ENCODE data around the gene TMEM132E. TPM values are rescaled to one million over a fixed set of nuclear protein-coding genes. Genes with fewer than 3 reads are reported as not detected.

Gene TMEM132E
- total RNA-seq, 2 donors from 2014 or later = not detected

GRCh38 chr17:34637041-34637547 is 57.7 kb downstream of the TMEM132E start:
- TF ChIP-seq POLR2A (IDR thresholded peaks at IDR 0.05) = no peak
- no peak for TF ChIP-seq CTCF (IDR thresholded peaks at IDR 0.05)
- Histone ChIP-seq H3K27me3 (no peaks in the 10 kb centered on the region), H3K9me3 (no peaks in the 10 kb centered on the region), H3K27ac (no peak overlapping the region), H3K4me1 (peaks cover 11% of the 10 kb centered on the region), H3K36me3 (replicated peaks in 1 of 2; ENCODE audit: insufficient read depth in 1 of 2, low read depth in 2 of 2) (no peaks in the 10 kb centered on the region), H3K4me3 (no peak overlapping the region)
- intact Hi-C loops (cut with DNase I) = loop anchor here (10.0 kb wide), 1 partner anchor 212 kb away; no protein-coding TSS in a partner anchor
- WGBS, 2 donors = 56 to 85% methylated on average over 5 to 19 of the region's 20 CpGs
- ATAC-seq (no peak), DNase-seq (no peak)

- H3K4me1 ChIP-seq = peaks cover 11% of the 10 kb centered on the region
- H3K9me3 ChIP-seq = no peaks in the 10 kb centered on the region
- no peak overlapping the region for H3K27ac ChIP-seq
- intact Hi-C loops (cut with DNase I) = loop anchor here (10.0 kb wide), 1 partner anchor 213 kb away; no protein-coding TSS in a partner anchor
- peak overlapping the region in 1 of 2 donors; percentile 23 for H3K4me3 ChIP-seq
- ATAC-seq (peak; percentile 95), DNase-seq (peak; percentile 83 to 85 (median 84))
- no peaks in the 10 kb centered on the region for H3K27me3 ChIP-seq
- H3K36me3 ChIP-seq (replicated peaks in 1 of 2; ENCODE audit: insufficient read depth in 1 of 2, low read depth in 2 of 2) = no peaks in the 10 kb centered on the region
- TF ChIP-seq CTCF (IDR thresholded peaks at IDR 0.05) (peak; percentile 75 to 93 (median 89)), POLR2A (IDR thresholded peaks at IDR 0.05) (peak in 2 of 3 donors; percentile 23 to 43)
- 22% methylated on average over 21 to 71 of the region's 73 CpGs for WGBS, 2 donors
Observed at GRCh38 chr17:34637548-34638525, 58.5 kb downstream of the TMEM132E start.

- TF ChIP-seq POLR2A (IDR thresholded peaks at IDR 0.05) (no peak), CTCF (IDR thresholded peaks at IDR 0.05) (no peak)
- no peak for ATAC-seq
- no peak for DNase-seq
- no peak overlapping the region for H3K4me3 ChIP-seq
- peaks cover 11% of the 10 kb centered on the region for H3K4me1 ChIP-seq
- no peaks in the 10 kb centered on the region for H3K36me3 ChIP-seq (replicated peaks in 1 of 2; ENCODE audit: insufficient read depth in 1 of 2, low read depth in 2 of 2)
- WGBS, 2 donors = 35 to 37% methylated on average over 13 to 17 of the region's 17 CpGs
- H3K27ac ChIP-seq = no peak overlapping the region
- H3K27me3 ChIP-seq = no peaks in the 10 kb centered on the region
- no peaks in the 10 kb centered on the region for H3K9me3 ChIP-seq
- intact Hi-C loops (cut with DNase I) = loop anchor here (10.0 kb wide), 1 partner anchor 214 kb away; no protein-coding TSS in a partner anchor
Observed at GRCh38 chr17:34638526-34639260, 59.3 kb downstream of the TMEM132E start.

GRCh38 chr17:34639706-34640425 is 60.5 kb downstream of the TMEM132E start:
- ATAC-seq (no peak), DNase-seq (peak in 1 of 4 donors; percentile 20)
- H3K27ac ChIP-seq = no peak overlapping the region
- H3K4me3 ChIP-seq = no peak overlapping the region
- 49 to 79% methylated on average over 3 to 6 of the region's 6 CpGs for WGBS, 2 donors
- H3K27me3 ChIP-seq = no peaks in the 10 kb centered on the region
- no peak for TF ChIP-seq CTCF (IDR thresholded peaks at IDR 0.05)
- no peak for TF ChIP-seq POLR2A (IDR thresholded peaks at IDR 0.05)
- H3K36me3 ChIP-seq (replicated peaks in 1 of 2; ENCODE audit: insufficient read depth in 1 of 2, low read depth in 2 of 2) = no peaks in the 10 kb centered on the region
- peaks cover 11% of the 10 kb centered on the region for H3K4me1 ChIP-seq
- intact Hi-C loops (cut with DNase I) = loop anchor here (10.0 kb wide), 1 partner anchor 215 kb away; no protein-coding TSS in a partner anchor
- H3K9me3 ChIP-seq = no peaks in the 10 kb centered on the region
